ENCODE data around the gene PTPN2.
"Not testable (repeated sequence)": the region's sequence is repeated elsewhere in the genome, so short reads cannot be mapped to it uniquely, and the experiment has no call there.

- TF ChIP-seq, protein P1, sequence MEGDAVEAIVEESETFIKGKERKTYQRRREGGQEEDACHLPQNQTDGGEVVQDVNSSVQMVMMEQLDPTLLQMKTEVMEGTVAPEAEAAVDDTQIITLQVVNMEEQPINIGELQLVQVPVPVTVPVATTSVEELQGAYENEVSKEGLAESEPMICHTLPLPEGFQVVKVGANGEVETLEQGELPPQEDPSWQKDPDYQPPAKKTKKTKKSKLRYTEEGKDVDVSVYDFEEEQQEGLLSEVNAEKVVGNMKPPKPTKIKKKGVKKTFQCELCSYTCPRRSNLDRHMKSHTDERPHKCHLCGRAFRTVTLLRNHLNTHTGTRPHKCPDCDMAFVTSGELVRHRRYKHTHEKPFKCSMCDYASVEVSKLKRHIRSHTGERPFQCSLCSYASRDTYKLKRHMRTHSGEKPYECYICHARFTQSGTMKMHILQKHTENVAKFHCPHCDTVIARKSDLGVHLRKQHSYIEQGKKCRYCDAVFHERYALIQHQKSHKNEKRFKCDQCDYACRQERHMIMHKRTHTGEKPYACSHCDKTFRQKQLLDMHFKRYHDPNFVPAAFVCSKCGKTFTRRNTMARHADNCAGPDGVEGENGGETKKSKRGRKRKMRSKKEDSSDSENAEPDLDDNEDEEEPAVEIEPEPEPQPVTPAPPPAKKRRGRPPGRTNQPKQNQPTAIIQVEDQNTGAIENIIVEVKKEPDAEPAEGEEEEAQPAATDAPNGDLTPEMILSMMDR (IDR thresholded peaks at IDR 0.05; ENCODE audit: low read depth, low read length) = not testable (repeated sequence)
- TF ChIP-seq EZH2phosphoT487 (IDR thresholded peaks at IDR 0.05; ENCODE audit: low read depth) = not testable (repeated sequence)
Measured at GRCh38 chr18:12873961-12874567, 10.0 kb downstream of the PTPN2 start.
